ENCODE measurements around the gene USP6NL. TPM values are rescaled to one million over a fixed set of nuclear protein-coding genes. Genes with fewer than 3 reads are reported as not detected.
A peak's percentile ranks its signal among the peaks of the same experiment; 100 is the strongest.

The USP6NL gene
- total and polyA plus RNA-seq, 2 of the 13 experiments (the other 11 are each of a cell fraction or from before 2014, with no cell fraction given), result 10.5 to 22.9 TPM

DNA sequence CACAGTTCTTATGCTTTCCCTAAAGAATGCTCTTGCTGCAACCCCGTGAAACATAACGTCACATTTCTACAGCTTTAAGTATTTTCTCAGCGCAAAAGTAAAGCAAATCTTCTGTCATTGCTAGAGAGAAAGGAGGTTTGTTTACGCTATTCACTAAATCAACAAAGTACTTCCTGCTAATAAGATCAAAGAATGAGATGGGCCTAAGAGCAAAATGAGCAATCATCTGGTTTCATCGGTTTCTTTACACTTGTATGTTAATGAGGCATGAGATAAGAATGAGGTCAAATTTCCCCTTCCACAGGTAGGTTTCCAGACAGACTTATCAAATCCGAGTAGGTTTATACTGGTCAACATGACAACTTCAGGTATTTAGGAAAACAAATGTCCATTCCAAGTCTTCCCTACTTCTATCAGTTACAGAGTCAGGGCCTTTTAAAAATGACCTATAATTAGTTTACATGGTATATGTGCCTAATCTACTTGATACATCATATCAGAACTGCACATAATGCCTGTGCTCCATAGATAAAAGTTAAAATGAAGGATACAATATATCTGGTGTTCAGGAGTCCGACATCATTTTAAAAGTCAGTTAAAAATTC is 8.4 kb downstream of the USP6NL start (continued):
- peak; percentile 48; the same call in 1 of the 2 replicates for TF ChIP-seq CEBPB (IDR thresholded peaks at IDR 0.05; ENCODE audit: borderline replicate concordance, low read depth, low read length)
- TF ChIP-seq ZBTB8A (CRISPR knock-in tag; IDR thresholded peaks at IDR 0.05; ENCODE audit: borderline replicate concordance, low read depth), result no peak
- no peak for TF ChIP-seq KLF15 (CRISPR knock-in tag; IDR thresholded peaks at IDR 0.05; ENCODE audit: borderline replicate concordance)
- TF ChIP-seq MIER3 (CRISPR knock-in tag; IDR thresholded peaks at IDR 0.05; ENCODE audit: borderline replicate concordance), result peak; percentile 61; the same call in 1 of the 2 replicates
- no peak for TF ChIP-seq ZFYVE20 (CRISPR knock-in tag; IDR thresholded peaks at IDR 0.05; ENCODE audit: borderline replicate concordance, low read depth)
- peak; percentile 24; the same call in 1 of the 2 replicates for TF ChIP-seq FOXK1 (CRISPR knock-in tag; IDR thresholded peaks at IDR 0.05; ENCODE audit: borderline replicate concordance, low read depth)
- TF ChIP-seq ZNF879 (CRISPR knock-in tag; IDR thresholded peaks at IDR 0.05), result no peak
- TF ChIP-seq TCF7 (IDR thresholded peaks at IDR 0.05; ENCODE audit: low read depth), result peak; percentile 92
- no peak for TF ChIP-seq CERS6 (CRISPR knock-in tag; IDR thresholded peaks at IDR 0.05)
- peak; percentile 83; the same call in 1 of the 2 replicates for TF ChIP-seq FOXJ3 (CRISPR knock-in tag; IDR thresholded peaks at IDR 0.05; ENCODE audit: borderline replicate concordance)
- TF ChIP-seq, protein P1, sequence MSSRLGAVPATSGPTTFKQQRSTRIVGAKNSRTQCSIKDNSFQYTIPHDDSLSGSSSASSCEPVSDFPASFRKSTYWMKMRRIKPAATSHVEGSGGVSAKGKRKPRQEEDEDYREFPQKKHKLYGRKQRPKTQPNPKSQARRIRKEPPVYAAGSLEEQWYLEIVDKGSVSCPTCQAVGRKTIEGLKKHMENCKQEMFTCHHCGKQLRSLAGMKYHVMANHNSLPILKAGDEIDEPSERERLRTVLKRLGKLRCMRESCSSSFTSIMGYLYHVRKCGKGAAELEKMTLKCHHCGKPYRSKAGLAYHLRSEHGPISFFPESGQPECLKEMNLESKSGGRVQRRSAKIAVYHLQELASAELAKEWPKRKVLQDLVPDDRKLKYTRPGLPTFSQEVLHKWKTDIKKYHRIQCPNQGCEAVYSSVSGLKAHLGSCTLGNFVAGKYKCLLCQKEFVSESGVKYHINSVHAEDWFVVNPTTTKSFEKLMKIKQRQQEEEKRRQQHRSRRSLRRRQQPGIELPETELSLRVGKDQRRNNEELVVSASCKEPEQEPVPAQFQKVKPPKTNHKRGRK (CRISPR knock-in tag; IDR thresholded peaks at IDR 0.05), result no peak
- TF ChIP-seq THAP8 (CRISPR knock-in tag; IDR thresholded peaks at IDR 0.05; ENCODE audit: borderline replicate concordance), result no peak
- TF ChIP-seq ZNF646 (CRISPR knock-in tag; IDR thresholded peaks at IDR 0.05), result no peak
- TF ChIP-seq ZNF562 (CRISPR knock-in tag; IDR thresholded peaks at IDR 0.05; ENCODE audit: borderline replicate concordance), result no peak
- TF ChIP-seq MAX (IDR thresholded peaks at IDR 0.05), result no peak
- TF ChIP-seq ZNF547 (CRISPR knock-in tag; IDR thresholded peaks at IDR 0.05), result no peak

Measured in HepG2 (cell line).